IMR-90 (cell line): ENCODE results near the gene MCRIP2. TPM values are rescaled to one million over a fixed set of nuclear protein-coding genes. Genes with fewer than 3 reads are reported as not detected.

ENCODE experiments used
- ATAC-seq: fragments of 200-7000 bp; cut with Tn5 transposase; 2 replicates; pipeline ENCODE4 v1.9.1; 2020; ENCODE audit warnings: low read depth, mild to moderate bottlenecking, moderate library complexity
- BruUV-seq: library from RNA; stranded (reverse); fragments of 400-500 nt; replicated peaks from 2 replicates; lab custom pipeline; 2021; lab: Mats Ljungman, UMichigan
- CTCF ChIA-PET: fragments of 300-600 bp; formaldehyde crosslinking; extraction: SDS; loops from one replicate; lab custom pipeline; 2021; ENCODE audit warnings: antibody characterized with exemption; lab: Yijun Ruan, JAX
- POLR2A ChIA-PET: fragments of 300-600 bp; sonication (Branson Sonifier 250); formaldehyde crosslinking; loops from one replicate; lab custom pipeline; 2022; ENCODE audit warnings: antibody characterized with exemption; ENCODE audit not compliant: unreplicated experiment; lab: Charles Lee
- DNase-seq: peaks from one replicate; pipeline ENCODE4 v3.0.0; 2013
- H2AFZ ChIP-seq: replicated peaks from 2 replicates; pipeline ENCODE3; 2013; ENCODE audit warnings: low read length, mild to moderate bottlenecking; ENCODE audit not compliant: poor library complexity
- H2AK5ac ChIP-seq: 2 replicates; pipeline ENCODE4 v1.6.1; 2013; ENCODE audit warnings: low read depth, low read length, inconsistent platforms
- H2AK9ac ChIP-seq: replicated peaks from 2 replicates; pipeline ENCODE3; 2013; ENCODE audit warnings: mild to moderate bottlenecking, low read depth, low read length, moderate library complexity; ENCODE audit not compliant: poor library complexity
- H2BK120ac ChIP-seq: 2 replicates; pipeline ENCODE4 v1.6.1; 2013; ENCODE audit warnings: low read depth, low read length, inconsistent platforms
- H2BK15ac ChIP-seq: 3 replicates; pipeline ENCODE4 v1.6.1; 2013; ENCODE audit warnings: low read depth, low read length, inconsistent platforms
- H2BK20ac ChIP-seq: 2 replicates; pipeline ENCODE4 v1.6.1; 2013; ENCODE audit warnings: low read depth, mild to moderate bottlenecking, inconsistent platforms, low read length, moderate library complexity
- H2BK5ac ChIP-seq: 2 replicates; pipeline ENCODE4 v1.6.1; 2013; ENCODE audit warnings: mild to moderate bottlenecking, low read depth, low read length, inconsistent platforms; ENCODE audit not compliant: poor library complexity, severe bottlenecking
- H3K14ac ChIP-seq: replicated peaks from 2 replicates; pipeline ENCODE4 v1.6.1; 2013; ENCODE audit warnings: low read depth, low read length, inconsistent platforms
- H3K18ac ChIP-seq: 2 replicates; pipeline ENCODE4 v1.6.1; 2013; ENCODE audit warnings: low read depth, low read length, control low read depth
- H3K23ac ChIP-seq: 2 replicates; pipeline ENCODE4 v1.6.1; 2013; ENCODE audit warnings: low read depth, low read length, inconsistent platforms
- H3K27ac ChIP-seq: 2 replicates; pipeline ENCODE4 v1.5.1; 2013; ENCODE audit warnings: mild to moderate bottlenecking, control low read depth, low read length; ENCODE audit not compliant: insufficient read depth
- H3K27me3 ChIP-seq: 2 replicates; pipeline ENCODE4 v1.6.1; 2013; ENCODE audit warnings: low read length; ENCODE audit not compliant: control insufficient read depth, insufficient read depth
- H3K36me3 ChIP-seq: 2 replicates; pipeline ENCODE4 v1.6.1; 2013; ENCODE audit warnings: low read length, mixed read lengths; ENCODE audit not compliant: control insufficient read depth, insufficient read depth
- H3K4ac ChIP-seq: 2 replicates; pipeline ENCODE4 v1.6.1; 2013; ENCODE audit warnings: low read depth, low read length, inconsistent platforms
- H3K4me1 ChIP-seq: 2 replicates; pipeline ENCODE4 v1.6.1; 2013; ENCODE audit warnings: low read length, mixed read lengths; ENCODE audit not compliant: control insufficient read depth, insufficient read depth
- H3K4me2 ChIP-seq: 2 replicates; pipeline ENCODE4 v1.6.1; 2013; ENCODE audit warnings: low read depth, mild to moderate bottlenecking, control low read depth, low read length, moderate library complexity
- H3K4me3 ChIP-seq: 2 replicates; pipeline ENCODE4 v1.5.1; 2013; ENCODE audit warnings: low read depth, mild to moderate bottlenecking, control low read depth, low read length, moderate library complexity; ENCODE audit not compliant: insufficient read depth
- H3K56ac ChIP-seq: 2 replicates; pipeline ENCODE4 v1.6.1; 2013; ENCODE audit warnings: low read length, inconsistent platforms; ENCODE audit not compliant: insufficient read depth; ENCODE audit errors: extremely low read depth
- H3K79me1 ChIP-seq, 2 experiments: 2 replicates each; pipeline ENCODE4 v1.6.1; 2013; ENCODE audit warnings: low read length in 2 of 2, inconsistent platforms in 1 of 2, low read depth in 1 of 2
- H3K9ac ChIP-seq: 2 replicates; pipeline ENCODE4 v1.6.1; 2013; ENCODE audit warnings: low read depth, low read length, control low read depth
- H3K9me1 ChIP-seq: 2 replicates; pipeline ENCODE4 v1.6.1; 2013; ENCODE audit warnings: low read length, inconsistent platforms; ENCODE audit not compliant: insufficient read depth
- H3K9me3 ChIP-seq: 2 replicates; pipeline ENCODE4 v1.6.1; 2013; ENCODE audit warnings: low read length; ENCODE audit not compliant: control insufficient read depth, insufficient read depth
- H4K20me1 ChIP-seq: 2 replicates; pipeline ENCODE4 v1.6.1; 2013; ENCODE audit warnings: low read length, inconsistent platforms; ENCODE audit not compliant: insufficient read depth
- H4K5ac ChIP-seq: 2 replicates; pipeline ENCODE4 v1.6.1; 2013; ENCODE audit warnings: mild to moderate bottlenecking, low read depth, low read length, control low read depth
- H4K8ac ChIP-seq, 2 experiments: 2 replicates each; pipeline ENCODE4 v1.6.1; 2013; ENCODE audit warnings: low read depth in 2 of 2, low read length in 2 of 2, control low read depth in 1 of 2, inconsistent platforms in 1 of 2
- H4K91ac ChIP-seq: 2 replicates; pipeline ENCODE4 v1.6.1; 2013; ENCODE audit warnings: low read depth, low read length, inconsistent platforms; ENCODE audit not compliant: insufficient read depth
- BHLHE40 ChIP-seq: fragments of 150-350 bp; IDR thresholded peaks from 2 replicates; pipeline ENCODE4 v1.6.1; 2016; ENCODE audit warnings: mild to moderate bottlenecking, low read depth, low read length
- FOS ChIP-seq: fragments of 150-350 bp; IDR thresholded peaks from 2 replicates; pipeline ENCODE4 v1.6.1; 2016; ENCODE audit warnings: low read depth, low read length
- MAFK ChIP-seq: IDR thresholded peaks from 2 replicates; pipeline ENCODE4 v1.6.1; 2012; ENCODE audit warnings: low read depth, low read length, improper control_type of control experiment
- MAZ ChIP-seq: IDR thresholded peaks from 2 replicates; pipeline ENCODE4 v1.6.1; 2012; ENCODE audit warnings: low read depth, mild to moderate bottlenecking, low read length, improper control_type of control experiment, moderate library complexity, borderline replicate concordance
- MXI1 ChIP-seq: IDR thresholded peaks from 2 replicates; pipeline ENCODE4 v1.6.1; 2012; ENCODE audit warnings: low read depth, mild to moderate bottlenecking, low read length, moderate library complexity, borderline replicate concordance
- POLR2A ChIP-seq: IDR thresholded peaks from 2 replicates; pipeline ENCODE4 v1.6.1; 2012; ENCODE audit warnings: mild to moderate bottlenecking, low read depth, low read length
- RAD21 ChIP-seq: IDR thresholded peaks from 2 replicates; pipeline ENCODE4 v1.6.1; 2012; ENCODE audit warnings: low read length, improper control_type of control experiment
- RCOR1 ChIP-seq: IDR thresholded peaks from 2 replicates; pipeline ENCODE4 v1.6.1; 2012; ENCODE audit warnings: mild to moderate bottlenecking, low read length, improper control_type of control experiment; ENCODE audit not compliant: insufficient replicate concordance
- RFX5 ChIP-seq: IDR thresholded peaks from 2 replicates; pipeline ENCODE4 v1.8.0; 2012; ENCODE audit warnings: low read depth, mild to moderate bottlenecking, low read length, moderate library complexity
- SMC3 ChIP-seq: fragments of 150-350 bp; IDR thresholded peaks from 2 replicates; pipeline ENCODE4 v1.6.1; 2016; ENCODE audit warnings: low read depth, mild to moderate bottlenecking, antibody characterized with exemption, low read length, moderate library complexity
- WGBS, 2 experiments: methylation state at CpG; one replicate each; pipeline versions ENCODE4 v1.1.5 to v1.1.7; 2013; ENCODE audit warnings: missing lambda C conversion rate in 2 of 2; ENCODE audit not compliant: insufficient read length in 1 of 2; ENCODE audit errors: extremely low coverage in 2 of 2; 5-methylcytosine and 5-hydroxymethylcytosine counted together
- dilution Hi-C: fragments of 300-500 bp; cut with HindIII; formaldehyde crosslinking; loops from one replicate; pipeline ENCODE4 v1.14.3; 2018; ENCODE audit warnings: low sequenced_read_pairs; ENCODE audit not compliant: unreplicated experiment
- in situ Hi-C: fragments of 300-500 bp; cut with MboI; formaldehyde crosslinking; loops from 3 replicates; pipeline ENCODE4 v1.14.3; 2019; ENCODE audit warnings: low sequenced_read_pairs, inconsistent platforms, mixed read lengths
- intact Hi-C: fragments of 100-400 bp; cut with micrococcal nuclease; formaldehyde crosslinking; loops from 2 replicates; pipeline ENCODE4 v1.10.0; 2022
- polyA plus RNA-seq, 3 experiments: library from polyadenylated mRNA; depleted of rRNA; stranded (reverse); fragments of >200 nt; gene quantifications; 2 replicates each; pipeline ENCODE4 v1.2.3, GENCODE V29; 2012; ENCODE audit warnings: low replicate concordance in 1 of 3
- total RNA-seq: library from RNA; depleted of rRNA; stranded (reverse); fragments of >200 nt; gene quantifications from 2 replicates; pipeline ENCODE4 v1.2.3, GENCODE V29; 2012
- TF ChIP-seq, protein P1 (sequence below): fragments of 150-350 bp; IDR thresholded peaks from 2 replicates; pipeline ENCODE4 v1.6.1; 2017; ENCODE audit warnings: mild to moderate bottlenecking, antibody characterized with exemption, low read length, low read depth
- TF ChIP-seq, protein P2 (sequence below): conservative IDR thresholded peaks from 2 replicates; pipeline ENCODE4 v1.5.1; 2012; ENCODE audit warnings: mild to moderate bottlenecking, low read depth, low read length, improper control_type of control experiment

Gene MCRIP2
- total and polyA plus RNA-seq, 2 of the 4 experiments (the other 2 are of a cell fraction): 6.3 to 19.6 TPM

DNA sequence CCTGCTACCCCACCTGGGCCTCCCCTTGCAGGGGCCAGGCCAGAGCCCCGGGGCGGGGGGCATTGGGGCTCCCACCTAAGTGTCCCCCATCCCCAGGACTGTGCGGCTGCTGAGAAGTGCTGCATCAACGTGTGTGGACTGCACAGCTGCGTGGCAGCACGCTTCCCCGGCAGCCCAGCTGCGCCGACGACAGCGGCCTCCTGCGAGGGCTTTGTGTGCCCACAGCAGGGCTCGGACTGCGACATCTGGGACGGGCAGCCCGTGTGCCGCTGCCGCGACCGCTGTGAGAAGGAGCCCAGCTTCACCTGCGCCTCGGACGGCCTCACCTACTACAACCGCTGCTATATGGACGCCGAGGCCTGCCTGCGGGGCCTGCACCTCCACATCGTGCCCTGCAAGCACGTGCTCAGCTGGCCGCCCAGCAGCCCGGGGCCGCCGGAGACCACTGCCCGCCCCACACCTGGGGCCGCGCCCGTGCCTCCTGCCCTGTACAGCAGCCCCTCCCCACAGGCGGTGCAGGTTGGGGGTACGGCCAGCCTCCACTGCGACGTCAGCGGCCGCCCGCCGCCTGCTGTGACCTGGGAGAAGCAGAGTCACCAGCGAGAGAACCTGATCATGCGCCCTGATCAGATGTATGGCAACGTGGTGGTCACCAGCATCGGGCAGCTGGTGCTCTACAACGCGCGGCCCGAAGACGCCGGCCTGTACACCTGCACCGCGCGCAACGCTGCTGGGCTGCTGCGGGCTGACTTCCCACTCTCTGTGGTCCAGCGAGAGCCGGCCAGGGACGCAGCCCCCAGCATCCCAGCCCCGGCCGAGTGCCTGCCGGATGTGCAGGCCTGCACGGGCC lies 8.9 kb upstream of the MCRIP2 start (continued):
- TF ChIP-seq MAZ: no peak

DNA sequence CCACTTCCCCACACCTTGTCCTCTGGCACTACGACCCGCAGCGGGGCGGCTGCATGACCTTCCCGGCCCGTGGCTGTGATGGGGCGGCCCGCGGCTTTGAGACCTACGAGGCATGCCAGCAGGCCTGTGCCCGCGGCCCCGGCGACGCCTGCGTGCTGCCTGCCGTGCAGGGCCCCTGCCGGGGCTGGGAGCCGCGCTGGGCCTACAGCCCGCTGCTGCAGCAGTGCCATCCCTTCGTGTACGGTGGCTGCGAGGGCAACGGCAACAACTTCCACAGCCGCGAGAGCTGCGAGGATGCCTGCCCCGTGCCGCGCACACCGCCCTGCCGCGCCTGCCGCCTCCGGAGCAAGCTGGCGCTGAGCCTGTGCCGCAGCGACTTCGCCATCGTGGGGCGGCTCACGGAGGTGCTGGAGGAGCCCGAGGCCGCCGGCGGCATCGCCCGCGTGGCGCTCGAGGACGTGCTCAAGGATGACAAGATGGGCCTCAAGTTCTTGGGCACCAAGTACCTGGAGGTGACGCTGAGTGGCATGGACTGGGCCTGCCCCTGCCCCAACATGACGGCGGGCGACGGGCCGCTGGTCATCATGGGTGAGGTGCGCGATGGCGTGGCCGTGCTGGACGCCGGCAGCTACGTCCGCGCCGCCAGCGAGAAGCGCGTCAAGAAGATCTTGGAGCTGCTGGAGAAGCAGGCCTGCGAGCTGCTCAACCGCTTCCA lies 8.1 kb upstream of the MCRIP2 start:
- Histone ChIP-seq H3K23ac (no peak overlapping the region), H3K4me2 (no peak overlapping the region), H3K18ac (no peak overlapping the region), H2BK20ac (no peak overlapping the region), H3K27ac (no peak overlapping the region), H2BK15ac (no peak overlapping the region), H3K14ac (no peak overlapping the region), H3K56ac (no peak overlapping the region), H3K79me1 (peaks cover 0 to 17% of the 10 kb centered on the region in 2 experiments; a peak in 2 of 4 replicates), H3K9ac (no peak overlapping the region), H3K36me3 (peaks cover 12% of the 10 kb centered on the region; the same call in 1 of the 2 replicates), H3K4me3 (no peak overlapping the region), H3K27me3 (no peaks in the 10 kb centered on the region), H4K20me1 (peaks cover 4% of the 10 kb centered on the region), H3K4me1 (peaks cover 25% of the 10 kb centered on the region), H2AFZ (peak overlapping the region; percentile 5), H3K9me1 (peaks cover 8% of the 10 kb centered on the region; the same call in 1 of the 2 replicates), H4K8ac (no peak overlapping the region), H4K91ac (no peak overlapping the region), H2AK5ac (no peak overlapping the region), H3K4ac (no peak overlapping the region), H2BK5ac (no peak overlapping the region), H4K5ac (no peak overlapping the region), H3K9me3 (no peaks in the 10 kb centered on the region), H2BK120ac (no peak overlapping the region), H2AK9ac (peak overlapping the region; percentile 5)
- intact Hi-C loops: no loop called here
- BruUV-seq: no TSS peak
- ATAC-seq: no peak
- DNase-seq: no peak
- POLR2A ChIA-PET: no interaction called here
- CTCF ChIA-PET: no interaction called here
- in situ Hi-C loops: no loop called here
- WGBS, 2 experiments: 97% methylated on average over 55 of the region's 74 CpGs; no CpG with 5 or more reads in 1 of the 2 experiments
- dilution Hi-C loops: no loop called here
- TF ChIP-seq SMC3 (no peak), MAZ (no peak), BHLHE40 (no peak), POLR2A (no peak), RCOR1 (no peak), FOS (no peak), RFX5 (no peak), RAD21 (no peak), MXI1 (no peak), MAFK (no peak)
- TF ChIP-seq, protein P1, sequence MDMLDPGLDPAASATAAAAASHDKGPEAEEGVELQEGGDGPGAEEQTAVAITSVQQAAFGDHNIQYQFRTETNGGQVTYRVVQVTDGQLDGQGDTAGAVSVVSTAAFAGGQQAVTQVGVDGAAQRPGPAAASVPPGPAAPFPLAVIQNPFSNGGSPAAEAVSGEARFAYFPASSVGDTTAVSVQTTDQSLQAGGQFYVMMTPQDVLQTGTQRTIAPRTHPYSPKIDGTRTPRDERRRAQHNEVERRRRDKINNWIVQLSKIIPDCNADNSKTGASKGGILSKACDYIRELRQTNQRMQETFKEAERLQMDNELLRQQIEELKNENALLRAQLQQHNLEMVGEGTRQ: no peak
- TF ChIP-seq, protein P2, sequence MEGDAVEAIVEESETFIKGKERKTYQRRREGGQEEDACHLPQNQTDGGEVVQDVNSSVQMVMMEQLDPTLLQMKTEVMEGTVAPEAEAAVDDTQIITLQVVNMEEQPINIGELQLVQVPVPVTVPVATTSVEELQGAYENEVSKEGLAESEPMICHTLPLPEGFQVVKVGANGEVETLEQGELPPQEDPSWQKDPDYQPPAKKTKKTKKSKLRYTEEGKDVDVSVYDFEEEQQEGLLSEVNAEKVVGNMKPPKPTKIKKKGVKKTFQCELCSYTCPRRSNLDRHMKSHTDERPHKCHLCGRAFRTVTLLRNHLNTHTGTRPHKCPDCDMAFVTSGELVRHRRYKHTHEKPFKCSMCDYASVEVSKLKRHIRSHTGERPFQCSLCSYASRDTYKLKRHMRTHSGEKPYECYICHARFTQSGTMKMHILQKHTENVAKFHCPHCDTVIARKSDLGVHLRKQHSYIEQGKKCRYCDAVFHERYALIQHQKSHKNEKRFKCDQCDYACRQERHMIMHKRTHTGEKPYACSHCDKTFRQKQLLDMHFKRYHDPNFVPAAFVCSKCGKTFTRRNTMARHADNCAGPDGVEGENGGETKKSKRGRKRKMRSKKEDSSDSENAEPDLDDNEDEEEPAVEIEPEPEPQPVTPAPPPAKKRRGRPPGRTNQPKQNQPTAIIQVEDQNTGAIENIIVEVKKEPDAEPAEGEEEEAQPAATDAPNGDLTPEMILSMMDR: no peak
